ENCODE data around the gene PWP2.
"Not testable (repeated sequence)": the region's sequence is repeated elsewhere in the genome, so short reads cannot be mapped to it uniquely, and the experiment has no call there.

- TF ChIP-seq CTCF (IDR thresholded peaks at IDR 0.05; ENCODE audit: insufficient read depth, low read length); REST (IDR thresholded peaks at IDR 0.05; ENCODE audit: insufficient replicate concordance, low read depth); POLR2AphosphoS5 (IDR thresholded peaks at IDR 0.05; ENCODE audit: low read depth); SPI1 (IDR thresholded peaks at IDR 0.05; ENCODE audit: borderline replicate concordance, low read depth): not testable (repeated sequence)
Measured at GRCh38 chr21:44160821-44161220, 53.6 kb downstream of the PWP2 start.
